Left colon (tissue), 2 donors: Measurements from ENCODE around the gene MICAL1. TPM values are rescaled to one million over a fixed set of nuclear protein-coding genes. Genes with fewer than 3 reads are reported as not detected.

ENCODE experiments used
- ATAC-seq: fragments of 200-7000 bp; cut with Tn5 transposase; one replicate; pipeline ENCODE4 v1.9.1; 2020; ENCODE audit warnings: mild to moderate bottlenecking, moderate library complexity
- DNase-seq, 2 donors: peaks; one replicate each; pipeline ENCODE4 v3.0.0-alpha.2; 2020
- intact Hi-C, 2 donors: fragments of 100-400 bp; cut with DNase I in 1 of 2; cut with micrococcal nuclease in 1 of 2; formaldehyde crosslinking; loops; one replicate each; pipeline versions ENCODE4 v1.11.2 to v1.14.0; 2022; cut with DNase I, micrococcal nuclease
- long read RNA-seq: library from polyadenylated mRNA; unstranded; transcript quantifications from one replicate; pipeline ENCODE4 v2.0.0, GENCODE V29; 2021
- total RNA-seq, 2 donors: library from RNA; stranded (reverse); fragmentation: NEBNext Ultra II Directional; extraction: Animal tissue kit (Norgen Biotek cat#: 25700); gene quantifications; one replicate each; pipeline ENCODE4 v1.2.1, GENCODE V29; 2021
- donor health status: DM: no; HTN: no; CAD: no.
- donor health status: DM: yes; HTN: yes; CAD: no.

Gene MICAL1
- total RNA-seq, result 10 to 100 TPM; 62.7 to 63.9 TPM
- long read RNA-seq, transcript MICAL1-202 (25 exons, 3,645 nt), result major isoform, 13 of 83 reads
- long read RNA-seq, partial matches to known transcripts, result 38 of 83 reads
- long read RNA-seq, other reads (novel, unspliced or antisense), result 32 of 83 reads

GRCh38 chr6:109455437-109456110, at the start of gene MICAL1:
TSS of gene MICAL1 (minus strand) at chr6:109455772. CDS start at chr6:109454196, 1,576 bp downstream.
- intact Hi-C loops, result no loop called here
- DNase-seq, result peak; percentile 88 to 91

GRCh38 chr6:109503327-109504224, 48.0 kb upstream of the MICAL1 start:
- intact Hi-C loops, result no loop called here
- DNase-seq (no peak), ATAC-seq (peak; percentile 64)

More at GRCh38 chr6:109455437-109456110, at the start of gene MICAL1:
- peak; percentile 77 for ATAC-seq

GRCh38 chr6:109498936-109499335, 43.4 kb upstream of the MICAL1 start:
- ATAC-seq (peak; percentile 32), DNase-seq (no peak)
- intact Hi-C loops, result no loop called here

GRCh38 chr6:109498052-109498451, 42.5 kb upstream of the MICAL1 start:
- DNase-seq (no peak), ATAC-seq (no peak)
- intact Hi-C loops, result no loop called here

- intact Hi-C loops, result no loop called here
- no peak for DNase-seq
- no peak for ATAC-seq
These were observed 40.6 kb upstream of the MICAL1 start for GRCh38 chr6:109496036-109496772.

GRCh38 chr6:109493865-109494264, 38.3 kb upstream of the MICAL1 start:
- ATAC-seq, result no peak

GRCh38 chr6:109491207-109491938, 35.8 kb upstream of the MICAL1 start:
- intact Hi-C loops, result no loop called here
- DNase-seq (no peak), ATAC-seq (peak; percentile 32)

More at GRCh38 chr6:109493865-109494264, 38.3 kb upstream of the MICAL1 start:
- no peak for DNase-seq
- intact Hi-C loops, result no loop called here

GRCh38 chr6:109490713-109491112, 35.1 kb upstream of the MICAL1 start:
- ATAC-seq, result no peak
- no peak for DNase-seq
- intact Hi-C loops, result no loop called here

GRCh38 chr6:109488001-109488400, 32.4 kb upstream of the MICAL1 start:
- intact Hi-C loops, result no loop called here
- DNase-seq (no peak), ATAC-seq (no peak)

- DNase-seq (peak in 1 of 2 donors; percentile 41), ATAC-seq (peak; percentile 64)
- intact Hi-C loops, result no loop called here
These were observed 30.5 kb upstream of the MICAL1 start for GRCh38 chr6:109486068-109486467.

GRCh38 chr6:109485266-109485935, 29.8 kb upstream of the MICAL1 start:
- DNase-seq (no peak), ATAC-seq (no peak)
- intact Hi-C loops, result no loop called here

- intact Hi-C loops, result no loop called here
- DNase-seq, result no peak
- no peak for ATAC-seq
These were observed 28.6 kb upstream of the MICAL1 start for GRCh38 chr6:109484122-109484521.

GRCh38 chr6:109483735-109484057, 28.1 kb upstream of the MICAL1 start:
- DNase-seq, result no peak
- intact Hi-C loops, result no loop called here
- ATAC-seq, result no peak

- DNase-seq, result peak; percentile 90 to 93
- ATAC-seq, result peak; percentile 85
- intact Hi-C loops, result no loop called here
These were observed 27.5 kb upstream of the MICAL1 start, which contains the start of gene ZBTB24 for GRCh38 chr6:109482905-109483734. TSS of gene ZBTB24 (minus strand) at chr6:109483219. CDS start at chr6:109482026, 1,193 bp downstream.

GRCh38 chr6:109480993-109481480, 25.5 kb upstream of the MICAL1 start:
- ATAC-seq, result no peak
- intact Hi-C loops, result no loop called here
- no peak for DNase-seq

GRCh38 chr6:109478841-109479624, 23.5 kb upstream of the MICAL1 start:
- intact Hi-C loops, result no loop called here
- ATAC-seq (no peak), DNase-seq (no peak)
